Tibial nerve (tissue), 4 donors: ENCODE results near the gene LRP8. TPM values are rescaled to one million over a fixed set of nuclear protein-coding genes. Genes with fewer than 3 reads are reported as not detected.

Experiments
- DNase-seq, 2 donors: peaks; one replicate each; pipeline ENCODE4 v3.0.0-alpha.2; 2019; ENCODE audit warnings: low spot score in 2 of 2
- H3K27ac ChIP-seq, 4 donors: fragments of 200-600 bp; sonication (generic) in 3 of 4; one replicate each; pipeline ENCODE4 v1.5.1; 2017 to 2019; ENCODE audit warnings: mild to moderate bottlenecking in 1 of 4
- H3K27me3 ChIP-seq, 2 donors: fragments of 200-600 bp; sonication (generic) in 1 of 2; one replicate each; pipeline versions ENCODE4 v1.5.1 to v1.6.0; 2017 to 2019
- H3K36me3 ChIP-seq, 3 donors: fragments of 200-600 bp; sonication (generic); one replicate each; pipeline ENCODE4 v1.5.1; 2018 to 2019
- H3K4me1 ChIP-seq, 4 donors: fragments of 200-600 bp; sonication (generic) in 3 of 4; one replicate each; pipeline ENCODE4 v1.5.1; 2017 to 2019
- H3K4me3 ChIP-seq, 4 donors: fragments of 200-600 bp; sonication (generic) in 3 of 4; one replicate each; pipeline ENCODE4 v1.5.1; 2017 to 2019; ENCODE audit warnings: mild to moderate bottlenecking in 1 of 4, moderate library complexity in 1 of 4
- H3K9me3 ChIP-seq, 4 donors: fragments of 200-600 bp; sonication (generic) in 3 of 4; one replicate each; pipeline ENCODE4 v1.5.1; 2017 to 2019
- CTCF ChIP-seq, 5 experiments: fragments of 200-600 bp in 3 of 5; fragments of 450-650 bp in 2 of 5; sonication (generic) in 3 of 5; IDR thresholded peaks; one replicate each; pipeline ENCODE4 v1.5.1; 2016 to 2019; ENCODE audit warnings: antibody characterized with exemption in 5 of 5, mild to moderate bottlenecking in 3 of 5, moderate library complexity in 2 of 5
- EP300 ChIP-seq, 2 donors: sonication (generic); formaldehyde crosslinking; IDR thresholded peaks; one replicate each; pipeline ENCODE4 v1.6.1; 2017; ENCODE audit warnings: antibody characterized with exemption in 2 of 2, mild to moderate bottlenecking in 1 of 2
- POLR2A ChIP-seq, 2 donors: fragments of 450-650 bp; IDR thresholded peaks; one replicate each; pipeline ENCODE4 v1.6.1; 2017; ENCODE audit warnings: antibody characterized with exemption in 2 of 2, mild to moderate bottlenecking in 2 of 2, moderate library complexity in 2 of 2
- WGBS, 2 donors: methylation state at CpG; one replicate each; pipeline ENCODE4 v1.1.5; 2018; 5-methylcytosine and 5-hydroxymethylcytosine counted together
- total RNA-seq, 4 donors: library from RNA; depleted of rRNA; stranded (reverse); fragments of >200 nt; gene quantifications; one replicate each; pipeline ENCODE4 v1.1.0, GENCODE V29; 2016

The LRP8 gene
- total RNA-seq, 4 donors from 2014 or later = 2.2 to 15.0 (median 2.5) TPM

DNA sequence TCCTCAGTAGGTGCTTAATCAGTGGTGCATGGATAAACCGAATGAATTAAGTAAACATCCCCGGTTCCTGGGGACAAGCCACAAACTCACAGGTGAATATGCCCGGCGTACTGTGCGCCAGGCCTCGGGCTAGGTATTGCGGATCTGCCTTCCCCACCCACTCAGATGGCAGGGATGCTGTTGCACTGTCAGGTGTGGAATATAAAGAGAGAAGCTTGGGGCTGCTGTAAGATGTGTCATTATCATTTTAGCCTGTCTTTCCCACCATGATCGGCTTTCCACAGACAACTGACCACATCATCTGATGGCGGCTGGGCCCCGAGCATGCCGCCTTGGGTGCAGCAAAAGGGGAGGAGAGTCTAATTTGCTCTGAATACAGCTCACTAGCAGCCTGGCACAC lies 45.4 kb upstream of the LRP8 start:
- H3K36me3 ChIP-seq = no peaks in the 10 kb centered on the region
- no peaks in the 10 kb centered on the region for H3K9me3 ChIP-seq
- TF ChIP-seq POLR2A (IDR thresholded peaks at IDR 0.05) = no peak
- TF ChIP-seq CTCF (IDR thresholded peaks at IDR 0.05) = no peak
- no peak for TF ChIP-seq EP300 (IDR thresholded peaks at IDR 0.05)
- DNase-seq = peak in 1 of 2 donors; percentile 7
- no peaks in the 10 kb centered on the region for H3K27me3 ChIP-seq
- H3K27ac ChIP-seq = no peak overlapping the region
- WGBS, 2 donors = 93 to 94% methylated on average over 11 of the region's 11 CpGs
- H3K4me3 ChIP-seq = no peak overlapping the region
- peaks cover 0 to 2% (median 0%) of the 10 kb centered on the region in 4 donors for H3K4me1 ChIP-seq

DNA sequence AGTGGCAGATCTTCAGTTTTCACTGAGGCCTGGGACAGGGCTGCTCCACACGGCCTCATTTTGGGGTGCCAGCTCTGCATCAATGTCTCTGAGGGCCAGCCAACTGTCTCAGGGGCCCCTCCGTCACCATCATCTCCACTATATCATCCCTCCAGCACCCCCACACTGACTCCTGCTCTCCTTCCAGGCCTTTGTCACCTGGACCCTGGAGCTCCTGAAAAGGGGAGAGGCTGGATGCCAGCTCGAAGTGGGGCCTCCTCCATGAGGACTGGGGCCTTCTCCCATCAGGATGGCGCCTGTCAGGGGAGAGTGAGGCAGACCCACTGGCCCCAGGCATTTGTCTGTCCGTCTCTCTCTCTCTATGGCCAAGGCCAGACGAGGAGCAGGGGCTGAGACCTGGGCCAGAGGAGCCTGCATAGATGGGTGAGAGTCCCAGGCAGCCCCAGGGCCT lies 44.7 kb upstream of the LRP8 start:
- peaks cover 0 to 4% (median 0%) of the 10 kb centered on the region in 4 donors for H3K4me1 ChIP-seq
- H3K36me3 ChIP-seq = no peaks in the 10 kb centered on the region
- H3K27me3 ChIP-seq = no peaks in the 10 kb centered on the region
- H3K27ac ChIP-seq = no peak overlapping the region
- 69 to 92% methylated on average over 5 to 6 of the region's 6 CpGs for WGBS, 2 donors
- DNase-seq = peak in 1 of 2 donors; percentile 9
- H3K9me3 ChIP-seq = no peaks in the 10 kb centered on the region
- no peak for TF ChIP-seq POLR2A (IDR thresholded peaks at IDR 0.05)
- no peak for TF ChIP-seq CTCF (IDR thresholded peaks at IDR 0.05)
- no peak for TF ChIP-seq EP300 (IDR thresholded peaks at IDR 0.05)
- no peak overlapping the region for H3K4me3 ChIP-seq

GRCh38 chr1:53371851-53372250 lies 44.0 kb upstream of the LRP8 start:
- Histone ChIP-seq H3K4me3 (no peak overlapping the region), H3K27ac (no peak overlapping the region), H3K4me1 (peaks cover 0 to 4% (median 0%) of the 10 kb centered on the region in 4 donors), H3K36me3 (no peaks in the 10 kb centered on the region), H3K9me3 (no peaks in the 10 kb centered on the region), H3K27me3 (no peaks in the 10 kb centered on the region)
- TF ChIP-seq CTCF (IDR thresholded peaks at IDR 0.05) (no peak), EP300 (IDR thresholded peaks at IDR 0.05) (no peak), POLR2A (IDR thresholded peaks at IDR 0.05) (no peak)
- DNase-seq = no peak
- 77 to 79% methylated on average over 5 of the region's 5 CpGs for WGBS, 2 donors

DNA sequence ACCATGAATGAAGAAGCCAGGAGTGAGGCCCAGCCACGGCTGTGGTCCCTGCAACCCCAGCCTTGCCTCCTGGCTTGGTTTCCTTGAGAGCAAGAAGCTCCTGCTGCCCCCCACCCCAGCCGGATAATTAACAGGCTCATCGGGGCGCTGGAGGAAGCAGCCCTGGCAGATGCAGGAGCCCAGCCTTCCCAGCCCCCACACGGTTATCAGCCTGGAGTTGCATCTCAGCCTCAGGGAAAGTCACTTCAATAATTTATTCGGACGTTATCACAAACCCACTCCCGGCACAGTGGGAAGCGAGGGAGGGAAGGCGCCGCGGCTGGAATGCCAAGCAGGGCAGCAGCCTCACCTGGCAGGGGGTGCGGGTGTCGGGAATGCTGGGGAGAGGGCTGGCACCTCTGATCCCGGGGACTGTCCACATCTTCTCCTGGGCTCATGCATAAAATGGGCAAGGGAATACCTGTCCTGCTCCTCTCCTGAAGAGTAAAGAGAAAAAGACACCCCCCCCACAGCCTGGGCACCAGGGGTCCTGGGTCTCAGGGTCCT lies 43.3 kb upstream of the LRP8 start:
- Histone ChIP-seq H3K9me3 (no peaks in the 10 kb centered on the region), H3K4me3 (no peak overlapping the region), H3K4me1 (peaks cover 0 to 4% (median 0%) of the 10 kb centered on the region in 4 donors), H3K36me3 (no peaks in the 10 kb centered on the region), H3K27ac (no peak overlapping the region), H3K27me3 (no peaks in the 10 kb centered on the region)
- WGBS, 2 donors = 45 to 47% methylated on average over 14 to 15 of the region's 15 CpGs
- DNase-seq = no peak
- TF ChIP-seq CTCF (IDR thresholded peaks at IDR 0.05) = no peak
- TF ChIP-seq EP300 (IDR thresholded peaks at IDR 0.05) = no peak
- TF ChIP-seq POLR2A (IDR thresholded peaks at IDR 0.05) = no peak

- Histone ChIP-seq H3K4me3 (no peak overlapping the region), H3K36me3 (no peaks in the 10 kb centered on the region), H3K4me1 (peaks cover 0 to 4% (median 0%) of the 10 kb centered on the region in 4 donors), H3K27me3 (no peaks in the 10 kb centered on the region), H3K9me3 (no peaks in the 10 kb centered on the region), H3K27ac (no peak overlapping the region)
- DNase-seq = no peak
- WGBS, 2 donors = 83 to 89% methylated on average over 8 to 9 of the region's 9 CpGs
- TF ChIP-seq POLR2A (IDR thresholded peaks at IDR 0.05) (no peak), EP300 (IDR thresholded peaks at IDR 0.05) (no peak), CTCF (IDR thresholded peaks at IDR 0.05) (no peak)
Measured at GRCh38 chr1:53370369-53370961, 42.6 kb upstream of the LRP8 start.
